PC-3 (cell line): Measurements from ENCODE around the gene GPC3. TPM values are rescaled to one million over a fixed set of nuclear protein-coding genes. Genes with fewer than 3 reads are reported as not detected.

Source experiments
- ATAC-seq: fragments of 200-7000 bp; cut with Tn5 transposase; 2 replicates; pipeline ENCODE4 v1.9.1; 2020; ENCODE audit warnings: mild to moderate bottlenecking, moderate library complexity
- BruUV-seq: library from RNA; stranded (reverse); fragments of 400-500 nt; replicated peaks from 2 replicates; lab custom pipeline; 2021; lab: Mats Ljungman, UMichigan
- CTCF ChIA-PET: fragments of 300-600 bp; sonication (Branson Sonifier 250); formaldehyde crosslinking; loops from one replicate; lab custom pipeline; 2022; ENCODE audit warnings: antibody characterized with exemption; lab: Charles Lee
- POLR2A ChIA-PET: fragments of 300-600 bp; sonication (Branson Sonifier 250); formaldehyde crosslinking; loops from one replicate; lab custom pipeline; 2022; ENCODE audit warnings: antibody characterized with exemption; ENCODE audit not compliant: unreplicated experiment; lab: Charles Lee
- DNase-seq: peaks from one replicate; pipeline ENCODE4 v3.0.0-alpha.2; 2015
- H2AFZ ChIP-seq: fragments of 300-600 bp; sonication (generic); 2 replicates; pipeline ENCODE4 v1.6.0; 2016; ENCODE audit warnings: antibody characterized with exemption, low read length
- H3F3A ChIP-seq: fragments of 300-600 bp; sonication (generic); one replicate; pipeline ENCODE4 v1.6.0; 2017; ENCODE audit warnings: antibody characterized with exemption, low read length, control low read depth, mild to moderate bottlenecking; ENCODE audit not compliant: unreplicated experiment
- H3K27ac ChIP-seq: fragments of 300-600 bp; sonication (generic); 2 replicates; pipeline ENCODE4 v1.5.1; 2016; ENCODE audit warnings: mild to moderate bottlenecking, low read length
- H3K27me3 ChIP-seq: fragments of 300-600 bp; sonication (generic); 2 replicates; pipeline ENCODE4 v1.6.1; 2016; ENCODE audit warnings: low read length, mixed read lengths
- H3K36me3 ChIP-seq: fragments of 300-600 bp; sonication (generic); 2 replicates; pipeline ENCODE4 v1.6.1; 2016; ENCODE audit warnings: low read depth, mixed run types, low read length, mixed read lengths
- H3K4me1 ChIP-seq: fragments of 300-600 bp; sonication (generic); 2 replicates; pipeline ENCODE4 v1.5.1; 2016; ENCODE audit warnings: low read length; ENCODE audit not compliant: insufficient read depth
- H3K4me2 ChIP-seq: fragments of 300-600 bp; sonication (generic); 2 replicates; pipeline ENCODE4 v1.6.0; 2016; ENCODE audit warnings: low read length
- H3K4me3 ChIP-seq: fragments of 300-600 bp; sonication (generic); 2 replicates; pipeline ENCODE4 v1.5.1; 2016; ENCODE audit warnings: mild to moderate bottlenecking, low read length, mixed read lengths
- H3K79me2 ChIP-seq: fragments of 300-600 bp; sonication (generic); 2 replicates; pipeline ENCODE4 v1.6.1; 2017; ENCODE audit warnings: low read length, mixed read lengths
- H3K9ac ChIP-seq: fragments of 300-600 bp; sonication (generic); 2 replicates; pipeline ENCODE4 v1.6.0; 2016; ENCODE audit warnings: mild to moderate bottlenecking, low read length
- H3K9me2 ChIP-seq: fragments of 300-600 bp; sonication (generic); replicated peaks from 2 replicates; pipeline ENCODE4 v1.6.1; 2016; ENCODE audit warnings: mixed run types, low read length, mixed read lengths
- H3K9me3 ChIP-seq: fragments of 300-600 bp; sonication (generic); 2 replicates; pipeline ENCODE4 v1.6.1; 2016; ENCODE audit warnings: low read length, mixed read lengths
- H4K20me1 ChIP-seq: fragments of 300-600 bp; sonication (generic); 2 replicates; pipeline ENCODE4 v1.6.1; 2016; ENCODE audit warnings: low read length, mixed read lengths
- EZH2 ChIP-seq: fragments of 300-600 bp; sonication (generic); IDR thresholded peaks from one replicate; pipeline ENCODE4 v1.6.1; 2017; ENCODE audit warnings: antibody characterized with exemption, mild to moderate bottlenecking, low read length; ENCODE audit not compliant: unreplicated experiment
- EZH2phosphoT487 ChIP-seq: fragments of 300-600 bp; sonication (generic); IDR thresholded peaks from 2 replicates; pipeline ENCODE4 v1.6.1; 2018; ENCODE audit warnings: mild to moderate bottlenecking, antibody characterized with exemption, low read length, borderline replicate concordance
- intact Hi-C: fragments of 100-400 bp; cut with micrococcal nuclease; formaldehyde crosslinking; loops from 2 replicates; pipeline ENCODE4 v1.9.0; 2023
- total RNA-seq: library from RNA; depleted of rRNA; stranded (reverse); fragments of >200 nt; gene quantifications from 2 replicates; pipeline ENCODE4 v1.2.3, GENCODE V29; 2014
- TF ChIP-seq, protein P1 (sequence below): fragments of 300-600 bp; sonication (generic); conservative IDR thresholded peaks from 2 replicates; pipeline ENCODE4 v1.5.1; 2017; ENCODE audit warnings: antibody characterized with exemption, low read depth, mild to moderate bottlenecking, low read length

Gene GPC3
- total RNA-seq, 1 experiment from 2014 or later, result not detected

DNA sequence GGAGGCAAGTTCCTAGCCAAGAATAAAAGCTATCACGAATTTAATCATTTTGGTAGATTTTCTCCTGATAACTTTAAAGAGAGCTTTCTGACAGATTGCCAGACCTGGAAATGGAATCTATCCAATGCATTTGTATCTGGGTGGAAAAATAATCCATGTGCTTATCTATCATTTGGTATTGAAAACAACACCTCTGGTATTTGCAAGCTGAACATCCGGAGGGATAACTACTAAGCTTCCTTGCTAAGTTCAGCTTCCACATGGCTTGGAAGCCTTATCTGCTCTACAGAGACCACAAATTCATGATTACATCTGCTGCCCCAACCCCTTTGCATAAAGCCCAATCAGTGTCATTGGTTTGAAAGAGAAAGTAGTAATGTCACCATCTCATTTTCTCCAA lies 230.7 kb downstream of the GPC3 start:
- Histone ChIP-seq H3K9ac (no peak overlapping the region), H3K27ac (no peak overlapping the region), H3K4me3 (no peak overlapping the region), H3K4me2 (no peak overlapping the region), H3K79me2 (no peaks in the 10 kb centered on the region), H3K4me1 (no peaks in the 10 kb centered on the region), H3K27me3 (0 out of 2 replicates have a peak, but pooled peaks cover 13% of the 10 kb centered on the region), H3F3A (no peaks in the 10 kb centered on the region), H3K9me3 (no peaks in the 10 kb centered on the region), H3K9me2 (no peaks in the 10 kb centered on the region; the same call in 1 of the 2 replicates), H3K36me3 (no peaks in the 10 kb centered on the region), H2AFZ (no peak overlapping the region), H4K20me1 (no peaks in the 10 kb centered on the region)
- ATAC-seq (no peak), DNase-seq (no peak)
- intact Hi-C loops, result no loop called here
- BruUV-seq, result no TSS peak
- TF ChIP-seq EZH2, result no peak
- no peak for TF ChIP-seq EZH2phosphoT487
- TF ChIP-seq, protein P1, sequence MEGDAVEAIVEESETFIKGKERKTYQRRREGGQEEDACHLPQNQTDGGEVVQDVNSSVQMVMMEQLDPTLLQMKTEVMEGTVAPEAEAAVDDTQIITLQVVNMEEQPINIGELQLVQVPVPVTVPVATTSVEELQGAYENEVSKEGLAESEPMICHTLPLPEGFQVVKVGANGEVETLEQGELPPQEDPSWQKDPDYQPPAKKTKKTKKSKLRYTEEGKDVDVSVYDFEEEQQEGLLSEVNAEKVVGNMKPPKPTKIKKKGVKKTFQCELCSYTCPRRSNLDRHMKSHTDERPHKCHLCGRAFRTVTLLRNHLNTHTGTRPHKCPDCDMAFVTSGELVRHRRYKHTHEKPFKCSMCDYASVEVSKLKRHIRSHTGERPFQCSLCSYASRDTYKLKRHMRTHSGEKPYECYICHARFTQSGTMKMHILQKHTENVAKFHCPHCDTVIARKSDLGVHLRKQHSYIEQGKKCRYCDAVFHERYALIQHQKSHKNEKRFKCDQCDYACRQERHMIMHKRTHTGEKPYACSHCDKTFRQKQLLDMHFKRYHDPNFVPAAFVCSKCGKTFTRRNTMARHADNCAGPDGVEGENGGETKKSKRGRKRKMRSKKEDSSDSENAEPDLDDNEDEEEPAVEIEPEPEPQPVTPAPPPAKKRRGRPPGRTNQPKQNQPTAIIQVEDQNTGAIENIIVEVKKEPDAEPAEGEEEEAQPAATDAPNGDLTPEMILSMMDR, result no peak
- ChIA-PET POLR2A (no interaction called here), CTCF (no interaction called here)

DNA sequence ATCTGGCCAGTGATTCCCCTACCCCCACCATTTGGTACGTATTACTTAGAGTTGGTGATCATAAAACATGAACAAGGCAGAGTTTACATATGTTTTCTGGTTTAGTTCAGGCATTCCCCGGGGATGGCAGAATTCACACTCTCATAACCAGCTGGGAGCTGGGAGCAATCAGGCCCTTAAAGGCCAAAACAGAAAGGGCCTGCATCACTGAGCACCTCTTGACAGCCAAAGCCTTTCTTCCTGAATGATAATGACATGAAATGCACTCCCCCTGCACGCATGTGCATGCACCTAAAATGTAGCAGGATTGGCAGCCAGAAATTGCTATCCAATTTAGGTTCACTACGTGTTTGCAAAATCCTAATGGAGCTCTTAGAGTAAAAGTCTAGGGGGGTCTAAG lies 235.4 kb downstream of the GPC3 start:
- TF ChIP-seq EZH2, result no peak
- TF ChIP-seq, protein P1, result no peak
- TF ChIP-seq EZH2phosphoT487, result no peak
- H3F3A ChIP-seq, result no peaks in the 10 kb centered on the region
- H3K9ac ChIP-seq, result no peak overlapping the region
- no peaks in the 10 kb centered on the region for H4K20me1 ChIP-seq
- no peaks in the 10 kb centered on the region for H3K36me3 ChIP-seq
- no peak overlapping the region for H3K4me3 ChIP-seq
- DNase-seq (no peak), ATAC-seq (no peak)
- intact Hi-C loops, result no loop called here
- H3K4me1 ChIP-seq, result no peaks in the 10 kb centered on the region
- BruUV-seq, result no TSS peak
- no peak overlapping the region for H3K4me2 ChIP-seq
- no peak overlapping the region for H2AFZ ChIP-seq
- no peaks in the 10 kb centered on the region; the same call in 1 of the 2 replicates for H3K9me2 ChIP-seq
- H3K27me3 ChIP-seq, result no peaks in the 10 kb centered on the region
- POLR2A ChIA-PET, result no interaction called here
- H3K79me2 ChIP-seq, result no peaks in the 10 kb centered on the region
- H3K27ac ChIP-seq, result no peak overlapping the region
- CTCF ChIA-PET, result no interaction called here
- H3K9me3 ChIP-seq, result no peaks in the 10 kb centered on the region

DNA sequence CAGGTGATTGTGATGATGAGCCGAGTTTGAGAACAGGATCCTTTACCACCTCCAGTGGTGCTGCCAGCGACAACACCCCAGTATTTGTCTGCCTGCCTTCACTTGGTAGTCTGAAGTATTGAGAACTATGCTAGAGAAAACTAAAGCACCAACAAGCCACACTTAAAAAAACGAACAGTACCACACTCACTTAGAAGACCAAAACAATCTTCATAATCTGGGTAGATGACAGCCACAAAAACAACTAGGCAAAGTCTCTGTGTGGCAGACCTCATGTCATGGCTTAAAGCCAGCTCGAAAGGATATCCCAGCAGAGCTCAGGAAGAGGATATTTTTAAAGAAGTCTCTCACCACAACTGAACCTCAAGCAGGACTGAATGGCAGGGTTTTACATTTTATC lies 236.0 kb downstream of the GPC3 start:
- CTCF ChIA-PET, result no interaction called here
- intact Hi-C loops, result no loop called here

More for the DNA sequence above, 236.0 kb downstream of the GPC3 start:
- ATAC-seq (no peak), DNase-seq (no peak)
- Histone ChIP-seq H3K79me2 (no peaks in the 10 kb centered on the region), H3F3A (no peaks in the 10 kb centered on the region), H3K27me3 (no peaks in the 10 kb centered on the region), H4K20me1 (no peaks in the 10 kb centered on the region), H3K36me3 (no peaks in the 10 kb centered on the region), H3K27ac (no peak overlapping the region), H2AFZ (no peak overlapping the region), H3K4me1 (no peaks in the 10 kb centered on the region), H3K9me2 (no peaks in the 10 kb centered on the region; the same call in 1 of the 2 replicates), H3K9me3 (no peaks in the 10 kb centered on the region), H3K4me3 (no peak overlapping the region), H3K9ac (no peak overlapping the region), H3K4me2 (no peak overlapping the region)
- TF ChIP-seq EZH2phosphoT487 (no peak), EZH2 (no peak)
- TF ChIP-seq, protein P1, result no peak
- POLR2A ChIA-PET, result no interaction called here
- BruUV-seq, result no TSS peak
